Keratinocyte (primary cell): ENCODE data around the gene ZFP62. TPM values are rescaled to one million over a fixed set of nuclear protein-coding genes. Genes with fewer than 3 reads are reported as not detected.

Experiments
- DNase-seq: peaks from one replicate; pipeline ENCODE4 v3.0.0-alpha.2; 2011; ENCODE audit warnings: low read depth, missing footprints, low spot score
- FAIRE-seq: peaks from 2 replicates; lab custom pipeline; 2011; peaks lifted over from hg19 to GRCh38; lab: Jason Lieb, UNC
- H2AFZ ChIP-seq: 2 replicates; pipeline ENCODE4 v1.6.0; 2012; ENCODE audit warnings: low read length, control low read depth, inconsistent platforms; ENCODE audit not compliant: control insufficient read depth
- H3K27ac ChIP-seq: 2 replicates; pipeline ENCODE4 v1.5.1; 2011; ENCODE audit warnings: low read length; ENCODE audit not compliant: control insufficient read depth, insufficient read depth
- H3K27me3 ChIP-seq: 3 replicates; pipeline ENCODE4 v1.6.0; 2011; ENCODE audit warnings: low read length; ENCODE audit not compliant: control insufficient read depth, insufficient read depth; ENCODE audit errors: extremely low read depth
- H3K36me3 ChIP-seq, 2 experiments: 2 replicates in 1 of 2; 3 replicates in 1 of 2; pipeline ENCODE4 v1.5.1; 2011; ENCODE audit warnings: low read length in 2 of 2, mild to moderate bottlenecking in 1 of 2; ENCODE audit not compliant: control insufficient read depth in 2 of 2, insufficient read depth in 2 of 2; ENCODE audit errors: extremely low read depth in 1 of 2
- H3K4me1 ChIP-seq: 3 replicates; pipeline ENCODE4 v1.5.1; 2011; ENCODE audit warnings: low read length; ENCODE audit not compliant: control insufficient read depth, insufficient read depth; ENCODE audit errors: extremely low read depth
- H3K4me2 ChIP-seq: 3 replicates; pipeline ENCODE4 v1.6.0; 2011; ENCODE audit warnings: low read depth, low read length; ENCODE audit not compliant: control insufficient read depth, insufficient read depth; ENCODE audit errors: extremely low read depth
- H3K4me3 ChIP-seq, 3 experiments: fragments of 200-600 bp in 1 of 3; sonication (generic) in 1 of 3; 2 replicates in 2 of 3; 3 replicates in 1 of 3; pipeline ENCODE4 v1.5.1; 2011 to 2016; ENCODE audit warnings: low read length in 3 of 3, mild to moderate bottlenecking in 3 of 3, control low read depth in 2 of 3, inconsistent platforms in 1 of 3, low read depth in 1 of 3, mixed read lengths in 1 of 3, mixed run types in 1 of 3, moderate library complexity in 1 of 3; ENCODE audit not compliant: control insufficient read depth in 2 of 3, insufficient read depth in 2 of 3; ENCODE audit errors: extremely low read depth in 1 of 3
- H3K79me2 ChIP-seq: 2 replicates; pipeline ENCODE4 v1.6.0; 2012; ENCODE audit warnings: low read length; ENCODE audit not compliant: control insufficient read depth, insufficient read depth
- H3K9ac ChIP-seq: 3 replicates; pipeline ENCODE4 v1.6.0; 2011; ENCODE audit warnings: low read length; ENCODE audit not compliant: control insufficient read depth, insufficient read depth; ENCODE audit errors: extremely low read depth
- H3K9me1 ChIP-seq: 3 replicates; pipeline ENCODE4 v1.6.0; 2011; ENCODE audit warnings: low read length; ENCODE audit not compliant: control insufficient read depth, insufficient read depth; ENCODE audit errors: extremely low read depth
- H3K9me3 ChIP-seq: 2 replicates; pipeline ENCODE4 v1.5.1; 2012; ENCODE audit warnings: low read depth, low read length; ENCODE audit not compliant: control insufficient read depth
- H4K20me1 ChIP-seq: 3 replicates; pipeline ENCODE4 v1.6.0; 2011; ENCODE audit warnings: low read length; ENCODE audit not compliant: control insufficient read depth, insufficient read depth; ENCODE audit errors: extremely low read depth
- CTCF ChIP-seq, 3 experiments: IDR thresholded peaks in 1 of 3; conservative IDR thresholded peaks in 1 of 3; optimal IDR thresholded peaks in 1 of 3; 2 replicates in 2 of 3; 3 replicates in 1 of 3; pipeline versions ENCODE3 to v1.5.1; 2011; ENCODE audit warnings: low read length in 3 of 3, mild to moderate bottlenecking in 3 of 3, moderate library complexity in 2 of 3, control low read depth in 1 of 3, inconsistent platforms in 1 of 3; ENCODE audit not compliant: insufficient read depth in 2 of 3; ENCODE audit errors: extremely low read depth in 1 of 3
- EZH2 ChIP-seq: IDR thresholded peaks from one replicate; pipeline ENCODE4 v1.6.1; 2012; ENCODE audit warnings: inconsistent platforms, mild to moderate bottlenecking, low read length, moderate library complexity
- dilution Hi-C: fragments of 300-500 bp; cut with MboI; formaldehyde crosslinking; loops from one replicate; pipeline ENCODE4 v1.7.0; 2020; ENCODE audit warnings: low sequenced_read_pairs; ENCODE audit not compliant: extremely low pct_ligation_motif_present
- polyA plus RNA-seq, 5 experiments: library from polyadenylated mRNA; depleted of rRNA in 3 of 5; stranded (reverse) in 3 of 5; stranded (forward) in 1 of 5; unstranded in 1 of 5; fragments of >200 nt; gene quantifications; 1 replicate in 1 of 5; 2 replicates in 3 of 5; 3 replicates in 1 of 5; pipeline versions ENCODE4 v1.2.1 to v1.2.3, GENCODE V29; 2011 to 2012; ENCODE audit warnings: missing spikeins in 2 of 5, low read depth in 1 of 5, low replicate concordance in 1 of 5

The ZFP62 gene
- polyA plus RNA-seq, 1 donor (not counting 4 experiments of a cell fraction or from before 2014, with no cell fraction given) = 21.5 TPM

- H4K20me1 ChIP-seq = no peaks in the 10 kb centered on the region
- no peaks in the 10 kb centered on the region for H3K27me3 ChIP-seq
- TF ChIP-seq EZH2 (no peak), CTCF (optimal IDR thresholded peaks at IDR 0.05 in 1 of 3, IDR thresholded peaks at IDR 0.05 in 1 of 3, conservative IDR thresholded peaks at IDR 0.05 in 1 of 3; ENCODE audit: extremely low read depth in 1 of 3, insufficient read depth in 2 of 3, low read length in 3 of 3) (no peak)
- no peak overlapping the region for H3K4me2 ChIP-seq
- DNase-seq (no peak), FAIRE-seq (no peak)
- H3K27ac ChIP-seq = no peak overlapping the region
- dilution Hi-C loops = no loop called here
- no peaks in the 10 kb centered on the region for H3K36me3 ChIP-seq
- H3K4me1 ChIP-seq = no peaks in the 10 kb centered on the region
- no peaks in the 10 kb centered on the region for H3K9me1 ChIP-seq
- H3K79me2 ChIP-seq = no peaks in the 10 kb centered on the region
- no peak overlapping the region for H3K4me3 ChIP-seq
- no peak overlapping the region for H2AFZ ChIP-seq
- H3K9me3 ChIP-seq = no peaks in the 10 kb centered on the region
- H3K9ac ChIP-seq = no peak overlapping the region
Measured at GRCh38 chr5:180910182-180910581, 49.1 kb upstream of the ZFP62 start.

DNA sequence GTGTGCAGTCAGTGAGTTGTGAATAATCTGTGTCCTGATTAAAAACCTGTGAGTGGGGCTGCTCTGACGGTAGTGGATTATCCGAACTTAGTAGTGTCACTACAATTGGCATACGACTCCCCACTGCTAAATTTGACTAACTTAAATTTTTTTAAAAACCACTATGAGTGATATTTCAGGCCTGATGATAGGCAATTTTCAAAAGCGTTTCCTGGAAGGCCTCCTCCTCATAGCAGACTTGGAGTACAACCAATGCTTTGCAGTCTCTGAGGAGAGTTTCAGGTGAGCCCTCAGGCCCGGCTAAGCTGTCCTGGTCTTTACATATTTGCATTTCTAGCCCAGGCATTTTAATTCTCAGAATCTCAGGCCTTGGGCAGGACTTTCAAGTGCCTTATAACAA lies 48.7 kb upstream of the ZFP62 start:
- H3K9me1 ChIP-seq = no peaks in the 10 kb centered on the region

More for the DNA sequence above, 48.7 kb upstream of the ZFP62 start:
- Histone ChIP-seq H3K9me3 (no peaks in the 10 kb centered on the region), H3K4me1 (no peaks in the 10 kb centered on the region), H3K27ac (no peak overlapping the region), H4K20me1 (no peaks in the 10 kb centered on the region), H3K9ac (no peak overlapping the region), H2AFZ (no peak overlapping the region), H3K79me2 (no peaks in the 10 kb centered on the region), H3K27me3 (no peaks in the 10 kb centered on the region), H3K4me2 (no peak overlapping the region), H3K36me3 (no peaks in the 10 kb centered on the region), H3K4me3 (no peak overlapping the region)
- TF ChIP-seq CTCF (optimal IDR thresholded peaks at IDR 0.05 in 1 of 3, IDR thresholded peaks at IDR 0.05 in 1 of 3, conservative IDR thresholded peaks at IDR 0.05 in 1 of 3; ENCODE audit: extremely low read depth in 1 of 3, insufficient read depth in 2 of 3, low read length in 3 of 3) = no peak
- no peak for TF ChIP-seq EZH2
- DNase-seq (no peak), FAIRE-seq (no peak)
- dilution Hi-C loops = no loop called here
